Measurements from ENCODE around the gene HELQ. TPM values are rescaled to one million over a fixed set of nuclear protein-coding genes. Genes with fewer than 3 reads are reported as not detected.
"Not testable (repeated sequence)": the region's sequence is repeated elsewhere in the genome, so short reads cannot be mapped to it uniquely, and the experiment has no call there.

HELQ gene
- total RNA-seq, 1 donor from 2014 or later = 12.2 TPM

- no peak for DNase-seq (ENCODE audit: low read depth, low spot score)
These were observed 18.9 kb downstream of the HELQ start for GRCh38 chr4:83436680-83437079.

- no peak for DNase-seq (ENCODE audit: low read depth, low spot score)
These were observed 24.4 kb downstream of the HELQ start for GRCh38 chr4:83431200-83431599.

GRCh38 chr4:83418211-83418610 is 37.4 kb downstream of the HELQ start:
- DNase-seq (ENCODE audit: low read depth, low spot score) = no peak

GRCh38 chr4:83417566-83417965 is 38.1 kb downstream of the HELQ start:
- DNase-seq (ENCODE audit: low read depth, low spot score) = no peak

- DNase-seq (ENCODE audit: low read depth, low spot score) = no peak
These were observed 41.9 kb downstream of the HELQ start for GRCh38 chr4:83413676-83414075.

- no peak for DNase-seq (ENCODE audit: low read depth, low spot score)
These were observed 46.7 kb downstream of the HELQ start for GRCh38 chr4:83408908-83409307.

- DNase-seq (ENCODE audit: low read depth, low spot score) = no peak
These were observed 49.5 kb downstream of the HELQ start for GRCh38 chr4:83405844-83406816.

GRCh38 chr4:83398158-83398557 is 57.5 kb downstream of the HELQ start:
- DNase-seq (ENCODE audit: low read depth, low spot score) = not testable (repeated sequence)

- DNase-seq (ENCODE audit: low read depth, low spot score) = no peak
These were observed 61.7 kb downstream of the HELQ start for GRCh38 chr4:83393908-83394307.

GRCh38 chr4:83392562-83392961 is 63.1 kb downstream of the HELQ start:
- DNase-seq (ENCODE audit: low read depth, low spot score) = no peak

GRCh38 chr4:83390944-83391343 is 64.7 kb downstream of the HELQ start:
- no peak for DNase-seq (ENCODE audit: low read depth, low spot score)

- no peak for DNase-seq (ENCODE audit: low read depth, low spot score)
These were observed 65.7 kb downstream of the HELQ start for GRCh38 chr4:83389756-83390505.

GRCh38 chr4:83389037-83389720 is 66.4 kb downstream of the HELQ start:
- no peak for DNase-seq (ENCODE audit: low read depth, low spot score)

GRCh38 chr4:83388313-83388676 is 67.3 kb downstream of the HELQ start:
- DNase-seq (ENCODE audit: low read depth, low spot score) = no peak

GRCh38 chr4:83387476-83388312 is 67.9 kb downstream of the HELQ start:
- DNase-seq (ENCODE audit: low read depth, low spot score) = no peak

GRCh38 chr4:83387012-83387411 is 68.6 kb downstream of the HELQ start:
- no peak for DNase-seq (ENCODE audit: low read depth, low spot score)

GRCh38 chr4:83382850-83383249 is 72.8 kb downstream of the HELQ start:
- no peak for DNase-seq (ENCODE audit: low read depth, low spot score)

- DNase-seq (ENCODE audit: low read depth, low spot score) = no peak
These were observed 74.5 kb downstream of the HELQ start for GRCh38 chr4:83381173-83381572.

GRCh38 chr4:83378419-83378818 is 77.2 kb downstream of the HELQ start:
- DNase-seq (ENCODE audit: low read depth, low spot score) = no peak

- DNase-seq (ENCODE audit: low read depth, low spot score) = no peak
These were observed 82.7 kb downstream of the HELQ start for GRCh38 chr4:83372931-83373330.

- DNase-seq (ENCODE audit: low read depth, low spot score) = no peak
These were observed 83.7 kb downstream of the HELQ start for GRCh38 chr4:83371936-83372335.

Data from pulmonary artery endothelial cell (primary cell).